ENCODE measurements around the gene MRPS18B. TPM values are rescaled to one million over a fixed set of nuclear protein-coding genes. Genes with fewer than 3 reads are reported as not detected.

Gene MRPS18B
- total RNA-seq, 2 experiments from 2014 or later, result 59.0 to 79.6 TPM

- intact Hi-C loops (cut with micrococcal nuclease; ENCODE audit: unreplicated experiment), result no loop called here
- Histone ChIP-seq H4K20me1 (ENCODE audit: insufficient read depth, low read length) (no peaks in the 10 kb centered on the region), H3K9me2 (ENCODE audit: insufficient read depth, low read length) (no peaks in the 10 kb centered on the region), H3K4me2 (ENCODE audit: low read length) (no peak overlapping the region), H3K27ac (ENCODE audit: low read depth, low read length, poor library complexity, severe bottlenecking) (no peak overlapping the region), H3K36me3 (ENCODE audit: insufficient read depth, low read length) (peaks cover 99% of the 10 kb centered on the region), H3K9me3 (ENCODE audit: low read length) (no peaks in the 10 kb centered on the region), H3K4me1 (ENCODE audit: insufficient read depth, low read length, poor library complexity, severe bottlenecking) (no peaks in the 10 kb centered on the region), H2AFZ (ENCODE audit: low read length) (no peak overlapping the region), H3K4me3 (ENCODE audit: low read depth, low read length, poor library complexity, severe bottlenecking) (no peak overlapping the region), H3K79me2 (ENCODE audit: insufficient read depth, low read depth, low read length) (peaks cover 8% of the 10 kb centered on the region; the same call in 1 of the 2 replicates)
- POLR2A ChIA-PET, result no interaction called here
- DNase-seq (ENCODE audit: low spot score), result no peak
- BruUV-seq (replicated peaks), result no TSS peak
- TF ChIP-seq EZH2phosphoT487 (IDR thresholded peaks at IDR 0.05; ENCODE audit: borderline replicate concordance, low read depth, low read length) (no peak), CTCF (conservative IDR thresholded peaks at IDR 0.05; ENCODE audit: low read length) (no peak)
- CTCF ChIA-PET (ENCODE audit: unreplicated experiment), result no interaction called here
Observed at GRCh38 chr6:30590509-30590908, 27.1 kb upstream of the MRPS18B start.

- Histone ChIP-seq H2AFZ (ENCODE audit: low read length) (no peak overlapping the region), H3K27ac (ENCODE audit: low read depth, low read length, poor library complexity, severe bottlenecking) (no peak overlapping the region), H3K79me2 (ENCODE audit: insufficient read depth, low read depth, low read length) (peaks cover 8% of the 10 kb centered on the region; the same call in 1 of the 2 replicates), H3K4me2 (ENCODE audit: low read length) (no peak overlapping the region), H3K9me2 (ENCODE audit: insufficient read depth, low read length) (no peaks in the 10 kb centered on the region), H3K36me3 (ENCODE audit: insufficient read depth, low read length) (peaks cover 95% of the 10 kb centered on the region), H3K4me3 (ENCODE audit: low read depth, low read length, poor library complexity, severe bottlenecking) (no peak overlapping the region), H3K9me3 (ENCODE audit: low read length) (no peaks in the 10 kb centered on the region), H4K20me1 (ENCODE audit: insufficient read depth, low read length) (no peaks in the 10 kb centered on the region), H3K4me1 (ENCODE audit: insufficient read depth, low read length, poor library complexity, severe bottlenecking) (no peaks in the 10 kb centered on the region)
- TF ChIP-seq CTCF (conservative IDR thresholded peaks at IDR 0.05; ENCODE audit: low read length), result no peak
- no peak for TF ChIP-seq EZH2phosphoT487 (IDR thresholded peaks at IDR 0.05; ENCODE audit: borderline replicate concordance, low read depth, low read length)
- DNase-seq (ENCODE audit: low spot score), result no peak
- no TSS peak for BruUV-seq (replicated peaks)
- CTCF ChIA-PET (ENCODE audit: unreplicated experiment), result no interaction called here
- POLR2A ChIA-PET, result no interaction called here
- intact Hi-C loops (cut with micrococcal nuclease; ENCODE audit: unreplicated experiment), result no loop called here
Observed at GRCh38 chr6:30591008-30591407, 26.6 kb upstream of the MRPS18B start.

GRCh38 chr6:30592287-30592686 is 25.4 kb upstream of the MRPS18B start:
- no peak overlapping the region for H3K4me2 ChIP-seq (ENCODE audit: low read length)
- no peak overlapping the region for H2AFZ ChIP-seq (ENCODE audit: low read length)
- intact Hi-C loops (cut with micrococcal nuclease; ENCODE audit: unreplicated experiment), result no loop called here
- no TSS peak for BruUV-seq (replicated peaks)
- no peaks in the 10 kb centered on the region for H3K9me2 ChIP-seq (ENCODE audit: insufficient read depth, low read length)
- peaks cover 8% of the 10 kb centered on the region; the same call in 1 of the 2 replicates for H3K79me2 ChIP-seq (ENCODE audit: insufficient read depth, low read depth, low read length)
- no peaks in the 10 kb centered on the region for H4K20me1 ChIP-seq (ENCODE audit: insufficient read depth, low read length)
- TF ChIP-seq EZH2phosphoT487 (IDR thresholded peaks at IDR 0.05; ENCODE audit: borderline replicate concordance, low read depth, low read length) (no peak), CTCF (conservative IDR thresholded peaks at IDR 0.05; ENCODE audit: low read length) (no peak)
- POLR2A ChIA-PET, result interaction anchor here (0.7 to 1.1 kb wide), 2 partner anchors 51 to 604 kb away, joined by 3 read pairs; no protein-coding TSS in a partner anchor
- no peak overlapping the region for H3K4me3 ChIP-seq (ENCODE audit: low read depth, low read length, poor library complexity, severe bottlenecking)
- no peaks in the 10 kb centered on the region for H3K9me3 ChIP-seq (ENCODE audit: low read length)
- CTCF ChIA-PET (ENCODE audit: unreplicated experiment), result no interaction called here
- DNase-seq (ENCODE audit: low spot score), result no peak
- H3K27ac ChIP-seq (ENCODE audit: low read depth, low read length, poor library complexity, severe bottlenecking), result no peak overlapping the region
- H3K4me1 ChIP-seq (ENCODE audit: insufficient read depth, low read length, poor library complexity, severe bottlenecking), result no peaks in the 10 kb centered on the region
- peaks cover 89% of the 10 kb centered on the region for H3K36me3 ChIP-seq (ENCODE audit: insufficient read depth, low read length)

Data from OCI-LY7 (cell line).